HEK293 (cell line): Measurements from ENCODE around the gene BRSK1.

ENCODE experiments used
- BCL11A ChIP-seq: fragments of 450-650 bp; formaldehyde crosslinking; IDR thresholded peaks from 2 replicates; pipeline ENCODE4 v1.5.1; 2016; ENCODE audit warnings: low read depth, missing biosample characterization, missing genetic modification characterization
- SETDB1 ChIP-seq: IDR thresholded peaks from one replicate; pipeline ENCODE4 v1.6.1; 2017; ENCODE audit warnings: mild to moderate bottlenecking, low read length, moderate library complexity, mixed read lengths; ENCODE audit not compliant: insufficient read length
- YY1 ChIP-seq: fragments of 450-650 bp; formaldehyde crosslinking; IDR thresholded peaks from 2 replicates; pipeline ENCODE4 v1.5.1; 2018; ENCODE audit warnings: missing biosample characterization, missing genetic modification characterization
- ZBTB26 ChIP-seq: fragments of 450-650 bp; formaldehyde crosslinking; optimal IDR thresholded peaks from 2 replicates; pipeline ENCODE3; 2016; ENCODE audit warnings: missing biosample characterization, mild to moderate bottlenecking, missing genetic modification characterization
- ZNF223 ChIP-seq: fragments of 450-650 bp; formaldehyde crosslinking; IDR thresholded peaks from 2 replicates; pipeline ENCODE4 v1.5.1; 2016; ENCODE audit warnings: missing biosample characterization, missing genetic modification characterization
- ZNF350 ChIP-seq: fragments of 450-650 bp; formaldehyde crosslinking; IDR thresholded peaks from 2 replicates; pipeline ENCODE4 v1.5.0; 2017; ENCODE audit warnings: missing biosample characterization, mild to moderate bottlenecking, missing genetic modification characterization
- ZNF707 ChIP-seq: fragments of 450-650 bp; formaldehyde crosslinking; IDR thresholded peaks from 2 replicates; pipeline ENCODE4 v1.5.1; 2016; ENCODE audit warnings: missing biosample characterization, missing genetic modification characterization
- TF ChIP-seq, protein P1 (sequence below): fragments of 450-650 bp; formaldehyde crosslinking; IDR thresholded peaks from 2 replicates; pipeline ENCODE4 v1.5.1; 2016; ENCODE audit warnings: missing biosample characterization, missing genetic modification characterization
- TF ChIP-seq, protein P2 (sequence below): fragments of 450-650 bp; formaldehyde crosslinking; IDR thresholded peaks from 2 replicates; pipeline ENCODE4 v1.5.1; 2016; ENCODE audit warnings: missing biosample characterization, missing genetic modification characterization

GRCh38 chr19:55276720-55277430 lies 6.9 kb upstream of the BRSK1 start:
- TF ChIP-seq, protein P1, sequence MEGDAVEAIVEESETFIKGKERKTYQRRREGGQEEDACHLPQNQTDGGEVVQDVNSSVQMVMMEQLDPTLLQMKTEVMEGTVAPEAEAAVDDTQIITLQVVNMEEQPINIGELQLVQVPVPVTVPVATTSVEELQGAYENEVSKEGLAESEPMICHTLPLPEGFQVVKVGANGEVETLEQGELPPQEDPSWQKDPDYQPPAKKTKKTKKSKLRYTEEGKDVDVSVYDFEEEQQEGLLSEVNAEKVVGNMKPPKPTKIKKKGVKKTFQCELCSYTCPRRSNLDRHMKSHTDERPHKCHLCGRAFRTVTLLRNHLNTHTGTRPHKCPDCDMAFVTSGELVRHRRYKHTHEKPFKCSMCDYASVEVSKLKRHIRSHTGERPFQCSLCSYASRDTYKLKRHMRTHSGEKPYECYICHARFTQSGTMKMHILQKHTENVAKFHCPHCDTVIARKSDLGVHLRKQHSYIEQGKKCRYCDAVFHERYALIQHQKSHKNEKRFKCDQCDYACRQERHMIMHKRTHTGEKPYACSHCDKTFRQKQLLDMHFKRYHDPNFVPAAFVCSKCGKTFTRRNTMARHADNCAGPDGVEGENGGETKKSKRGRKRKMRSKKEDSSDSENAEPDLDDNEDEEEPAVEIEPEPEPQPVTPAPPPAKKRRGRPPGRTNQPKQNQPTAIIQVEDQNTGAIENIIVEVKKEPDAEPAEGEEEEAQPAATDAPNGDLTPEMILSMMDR (tag by site-specific recombination): no peak
- no peak for TF ChIP-seq ZBTB26
- no peak for TF ChIP-seq ZNF350
- no peak for TF ChIP-seq ZNF223
- TF ChIP-seq, protein P2, sequence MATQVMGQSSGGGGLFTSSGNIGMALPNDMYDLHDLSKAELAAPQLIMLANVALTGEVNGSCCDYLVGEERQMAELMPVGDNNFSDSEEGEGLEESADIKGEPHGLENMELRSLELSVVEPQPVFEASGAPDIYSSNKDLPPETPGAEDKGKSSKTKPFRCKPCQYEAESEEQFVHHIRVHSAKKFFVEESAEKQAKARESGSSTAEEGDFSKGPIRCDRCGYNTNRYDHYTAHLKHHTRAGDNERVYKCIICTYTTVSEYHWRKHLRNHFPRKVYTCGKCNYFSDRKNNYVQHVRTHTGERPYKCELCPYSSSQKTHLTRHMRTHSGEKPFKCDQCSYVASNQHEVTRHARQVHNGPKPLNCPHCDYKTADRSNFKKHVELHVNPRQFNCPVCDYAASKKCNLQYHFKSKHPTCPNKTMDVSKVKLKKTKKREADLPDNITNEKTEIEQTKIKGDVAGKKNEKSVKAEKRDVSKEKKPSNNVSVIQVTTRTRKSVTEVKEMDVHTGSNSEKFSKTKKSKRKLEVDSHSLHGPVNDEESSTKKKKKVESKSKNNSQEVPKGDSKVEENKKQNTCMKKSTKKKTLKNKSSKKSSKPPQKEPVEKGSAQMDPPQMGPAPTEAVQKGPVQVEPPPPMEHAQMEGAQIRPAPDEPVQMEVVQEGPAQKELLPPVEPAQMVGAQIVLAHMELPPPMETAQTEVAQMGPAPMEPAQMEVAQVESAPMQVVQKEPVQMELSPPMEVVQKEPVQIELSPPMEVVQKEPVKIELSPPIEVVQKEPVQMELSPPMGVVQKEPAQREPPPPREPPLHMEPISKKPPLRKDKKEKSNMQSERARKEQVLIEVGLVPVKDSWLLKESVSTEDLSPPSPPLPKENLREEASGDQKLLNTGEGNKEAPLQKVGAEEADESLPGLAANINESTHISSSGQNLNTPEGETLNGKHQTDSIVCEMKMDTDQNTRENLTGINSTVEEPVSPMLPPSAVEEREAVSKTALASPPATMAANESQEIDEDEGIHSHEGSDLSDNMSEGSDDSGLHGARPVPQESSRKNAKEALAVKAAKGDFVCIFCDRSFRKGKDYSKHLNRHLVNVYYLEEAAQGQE (tag by site-specific recombination): no peak
- TF ChIP-seq BCL11A: no peak
- TF ChIP-seq ZNF707 (tag by site-specific recombination): no peak
- TF ChIP-seq YY1 (tag by site-specific recombination): no peak
- no peak for TF ChIP-seq SETDB1
